Hepatocyte (in vitro differentiated cells): ENCODE data around the gene OS9.

ENCODE experiments used
- EZH2 ChIP-seq: fragments of 200-600 bp; sonication (generic); IDR thresholded peaks from 2 replicates; pipeline ENCODE4 v1.6.1; 2016; ENCODE audit warnings: antibody characterized with exemption, mild to moderate bottlenecking, borderline replicate concordance
- TF ChIP-seq, protein P1 (sequence below): fragments of 200-600 bp; sonication (generic); IDR thresholded peaks from 2 replicates; pipeline ENCODE4 v1.5.1; 2016; ENCODE audit warnings: antibody characterized with exemption, mild to moderate bottlenecking; ENCODE audit not compliant: poor library complexity

DNA sequence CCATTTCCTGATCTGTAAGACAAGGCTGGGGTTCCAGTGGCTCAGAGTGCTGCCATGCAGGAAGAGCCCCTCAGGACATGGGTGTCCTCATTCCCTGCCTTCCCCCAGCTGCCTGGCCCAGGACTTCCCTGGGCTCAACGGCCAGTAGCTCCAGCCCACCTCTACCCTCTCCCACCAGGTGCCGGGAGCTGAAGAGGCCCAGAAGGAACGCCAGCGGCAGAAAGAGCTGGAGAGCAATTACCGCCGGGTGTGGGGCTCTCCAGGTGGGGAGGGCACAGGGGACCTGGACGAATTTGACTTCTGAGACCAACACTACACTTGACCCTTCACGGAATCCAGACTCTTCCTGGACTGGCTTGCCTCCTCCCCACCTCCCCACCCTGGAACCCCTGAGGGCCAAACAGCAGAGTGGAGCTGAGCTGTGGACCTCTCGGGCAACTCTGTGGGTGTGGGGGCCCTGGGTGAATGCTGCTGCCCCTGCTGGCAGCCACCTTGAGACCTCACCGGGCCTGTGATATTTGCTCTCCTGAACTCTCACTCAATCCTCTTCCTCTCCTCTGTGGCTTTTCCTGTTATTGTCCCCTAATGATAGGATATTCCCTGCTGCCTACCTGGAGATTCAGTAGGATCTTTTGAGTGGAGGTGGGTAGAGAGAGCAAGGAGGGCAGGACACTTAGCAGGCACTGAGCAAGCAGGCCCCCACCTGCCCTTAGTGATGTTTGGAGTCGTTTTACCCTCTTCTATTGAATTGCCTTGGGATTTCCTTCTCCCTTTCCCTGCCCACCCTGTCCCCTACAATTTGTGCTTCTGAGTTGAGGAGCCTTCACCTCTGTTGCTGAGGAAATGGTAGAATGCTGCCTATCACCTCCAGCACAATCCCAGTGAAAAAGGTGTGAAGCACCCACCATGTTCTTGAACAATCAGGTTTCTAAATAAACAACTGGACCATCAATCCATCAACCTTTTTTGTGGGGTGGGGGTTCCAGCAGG is 27.0 kb downstream of the OS9 start:
- TF ChIP-seq, protein P1, sequence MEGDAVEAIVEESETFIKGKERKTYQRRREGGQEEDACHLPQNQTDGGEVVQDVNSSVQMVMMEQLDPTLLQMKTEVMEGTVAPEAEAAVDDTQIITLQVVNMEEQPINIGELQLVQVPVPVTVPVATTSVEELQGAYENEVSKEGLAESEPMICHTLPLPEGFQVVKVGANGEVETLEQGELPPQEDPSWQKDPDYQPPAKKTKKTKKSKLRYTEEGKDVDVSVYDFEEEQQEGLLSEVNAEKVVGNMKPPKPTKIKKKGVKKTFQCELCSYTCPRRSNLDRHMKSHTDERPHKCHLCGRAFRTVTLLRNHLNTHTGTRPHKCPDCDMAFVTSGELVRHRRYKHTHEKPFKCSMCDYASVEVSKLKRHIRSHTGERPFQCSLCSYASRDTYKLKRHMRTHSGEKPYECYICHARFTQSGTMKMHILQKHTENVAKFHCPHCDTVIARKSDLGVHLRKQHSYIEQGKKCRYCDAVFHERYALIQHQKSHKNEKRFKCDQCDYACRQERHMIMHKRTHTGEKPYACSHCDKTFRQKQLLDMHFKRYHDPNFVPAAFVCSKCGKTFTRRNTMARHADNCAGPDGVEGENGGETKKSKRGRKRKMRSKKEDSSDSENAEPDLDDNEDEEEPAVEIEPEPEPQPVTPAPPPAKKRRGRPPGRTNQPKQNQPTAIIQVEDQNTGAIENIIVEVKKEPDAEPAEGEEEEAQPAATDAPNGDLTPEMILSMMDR: no peak
- no peak for TF ChIP-seq EZH2
